ENCODE data around the gene HHEX. TPM values are rescaled to one million over a fixed set of nuclear protein-coding genes. Genes with fewer than 3 reads are reported as not detected.
"Not testable (repeated sequence)": the region's sequence is repeated elsewhere in the genome, so short reads cannot be mapped to it uniquely, and the experiment has no call there.

Gene HHEX
- 134 TPM for polyA plus RNA-seq

DNA sequence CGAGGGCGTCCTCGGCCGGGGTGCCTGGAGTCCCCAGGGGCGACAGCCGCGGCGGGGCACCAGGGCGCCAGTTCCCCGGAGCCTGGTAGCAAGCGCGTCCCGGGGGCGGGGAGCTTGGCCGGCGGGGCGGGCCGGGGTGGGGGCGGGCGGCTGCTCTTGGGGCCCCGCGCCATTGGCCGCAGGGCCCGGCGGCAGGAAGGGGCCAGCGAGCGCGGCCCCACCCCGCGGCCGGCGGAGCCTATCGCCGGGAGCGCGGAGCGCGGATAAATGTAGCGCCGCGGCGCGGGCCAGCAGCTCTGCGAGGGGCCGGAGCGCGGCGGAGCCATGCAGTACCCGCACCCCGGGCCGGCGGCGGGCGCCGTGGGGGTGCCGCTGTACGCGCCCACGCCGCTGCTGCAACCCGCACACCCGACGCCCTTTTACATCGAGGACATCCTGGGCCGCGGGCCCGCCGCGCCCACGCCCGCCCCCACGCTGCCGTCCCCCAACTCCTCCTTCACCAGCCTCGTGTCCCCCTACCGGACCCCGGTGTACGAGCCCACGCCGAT lies at the start of gene HHEX:
Gene HHEX (plus strand): TSS at position 293 of the 548 bp plus-strand sequence. CDS start 32 bp downstream, at position 325.
- peaks cover 0 to 13% (median 6%) of the 10 kb centered on the region in 3 donors for H3K9me3 Mint-ChIP-seq
- H3K4me3 Mint-ChIP-seq = peak within 1 kb of the TSS; percentile 98 to 99 (median 98)
- peaks cover 29 to 31% (median 30%) of the 10 kb centered on the region in 3 donors for H3K4me1 Mint-ChIP-seq
- H3K36me3 Mint-ChIP-seq = peaks cover 9% of the 10 kb centered on the region
- peak within 1 kb of the TSS; percentile 97 to 100 (median 98) for H3K27ac Mint-ChIP-seq
- H3K27me3 Mint-ChIP-seq = peaks cover 6% of the 10 kb centered on the region

DNA sequence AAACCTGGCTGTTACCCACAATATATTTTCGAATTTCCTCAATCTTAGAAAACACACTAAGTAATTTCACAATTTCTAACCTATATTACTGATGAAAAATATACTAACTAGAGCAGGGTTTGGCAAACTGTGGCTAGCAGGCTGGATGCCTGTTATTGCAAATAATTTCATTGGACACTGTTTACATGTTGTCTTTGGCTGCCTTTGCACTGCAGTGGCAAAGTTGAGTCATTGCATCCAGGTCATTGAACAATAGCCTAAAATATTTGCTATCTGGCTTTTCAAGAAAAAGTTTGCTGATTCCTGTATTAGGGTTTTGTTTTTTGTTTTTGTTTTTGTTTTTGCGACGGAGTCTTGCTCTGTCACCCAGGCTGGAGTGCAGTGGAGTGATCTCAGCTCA lies 49.6 kb upstream of the HHEX start:
- peaks cover 0 to 5% (median 2%) of the 10 kb centered on the region in 3 donors for H3K4me1 Mint-ChIP-seq
- peaks cover 3% of the 10 kb centered on the region for H3K36me3 Mint-ChIP-seq
- H3K27me3 Mint-ChIP-seq = no peaks in the 10 kb centered on the region
- H3K27ac Mint-ChIP-seq = no peak overlapping the region
- no peak overlapping the region for H3K4me3 Mint-ChIP-seq
- no peaks in the 10 kb centered on the region for H3K9me3 Mint-ChIP-seq

DNA sequence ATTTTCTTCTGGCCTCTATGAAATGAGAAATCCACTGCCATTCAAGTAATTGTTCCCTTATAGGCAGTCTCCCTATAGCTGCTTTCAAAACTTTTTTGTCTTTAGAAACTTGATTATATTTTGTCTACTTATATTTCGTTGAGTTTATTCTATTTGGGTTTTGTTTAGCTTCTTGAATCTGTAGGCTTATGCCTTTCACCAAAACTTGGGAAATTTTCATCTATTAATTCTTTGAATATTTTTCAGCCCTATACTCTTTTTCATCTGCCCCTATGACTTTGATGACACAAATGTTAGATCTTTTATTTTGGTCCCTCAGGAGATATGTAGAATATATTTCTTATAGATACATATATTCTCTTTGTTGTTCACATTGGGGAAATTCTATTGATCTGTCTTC lies 48.3 kb upstream of the HHEX start:
- Mint-ChIP-seq H3K9me3 (no peaks in the 10 kb centered on the region), H3K4me3 (no peak overlapping the region), H3K27ac (no peak overlapping the region), H3K36me3 (peaks cover 3% of the 10 kb centered on the region), H3K4me1 (peaks cover 0 to 5% (median 2%) of the 10 kb centered on the region in 3 donors), H3K27me3 (no peaks in the 10 kb centered on the region)

DNA sequence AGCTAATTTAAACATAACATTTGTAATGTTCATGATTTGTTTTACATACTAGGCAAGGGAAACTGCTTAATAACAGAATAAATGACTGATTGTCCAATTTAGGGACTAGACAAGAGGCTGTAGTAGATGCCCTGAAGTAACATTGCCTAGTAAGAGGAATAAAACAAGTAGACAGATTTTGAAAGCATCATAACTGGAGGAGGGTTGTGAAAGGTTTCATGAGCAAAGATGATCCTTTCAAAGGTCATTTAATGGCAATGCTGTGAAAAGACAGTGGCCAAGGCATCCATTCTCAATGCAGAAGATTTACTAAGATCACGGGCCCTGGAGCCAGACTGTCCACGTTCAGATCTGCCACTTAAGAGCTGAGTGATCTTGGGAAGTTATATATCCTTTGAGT lies 44.8 kb upstream of the HHEX start:
- peaks cover 4% of the 10 kb centered on the region for H3K36me3 Mint-ChIP-seq
- H3K27me3 Mint-ChIP-seq = no peaks in the 10 kb centered on the region
- H3K4me3 Mint-ChIP-seq = no peak overlapping the region
- no peak overlapping the region for H3K27ac Mint-ChIP-seq
- peaks cover 0 to 2% (median 2%) of the 10 kb centered on the region in 3 donors for H3K4me1 Mint-ChIP-seq
- H3K9me3 Mint-ChIP-seq = no peaks in the 10 kb centered on the region

DNA sequence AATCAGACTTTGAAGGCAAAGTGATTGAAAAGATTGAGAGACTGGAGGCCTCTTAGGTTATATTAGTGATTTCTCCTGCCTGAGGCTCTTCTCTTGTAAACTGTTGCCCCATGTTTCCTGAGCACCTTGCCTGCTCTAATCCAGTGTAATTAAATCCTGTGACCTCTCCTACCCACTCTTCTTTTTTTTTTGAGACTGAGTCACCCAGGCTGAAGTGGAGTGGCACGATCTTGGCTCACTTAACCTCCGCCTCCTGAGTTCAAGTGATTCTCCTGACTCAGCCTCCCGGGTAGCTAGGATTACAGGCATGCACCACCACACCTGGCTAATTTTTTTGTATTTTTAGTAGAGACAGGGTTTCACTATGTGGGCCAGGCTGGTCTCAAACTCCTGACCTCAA lies 38.9 kb upstream of the HHEX start:
- not testable (repeated sequence) for H3K36me3 Mint-ChIP-seq, H3K27ac Mint-ChIP-seq, H3K27me3 Mint-ChIP-seq, H3K4me1 Mint-ChIP-seq, H3K9me3 Mint-ChIP-seq
- H3K4me3 Mint-ChIP-seq = peak overlapping the region in 1 of 4 donors; percentile 22

DNA sequence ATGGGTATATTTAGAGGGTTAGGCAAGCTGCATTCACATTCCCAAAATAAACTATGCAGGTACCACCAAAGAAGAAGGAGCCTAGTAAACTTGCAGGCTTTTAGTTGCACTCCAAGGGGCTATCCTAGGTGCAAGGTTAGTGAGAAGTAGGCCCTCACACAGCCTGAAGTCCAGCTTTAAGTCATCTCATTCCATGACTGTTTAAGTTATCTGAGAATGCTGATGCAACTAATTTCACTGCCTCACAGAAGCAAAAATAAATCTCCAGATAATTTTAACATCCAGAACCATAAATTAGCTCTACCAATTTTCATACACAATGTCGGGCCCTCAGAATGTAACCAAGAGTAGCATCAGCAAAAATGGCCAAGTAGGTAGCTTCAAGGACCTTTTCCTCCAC lies 34.3 kb upstream of the HHEX start:
- Mint-ChIP-seq H3K27ac (no peak overlapping the region), H3K27me3 (no peaks in the 10 kb centered on the region), H3K4me3 (no peak overlapping the region), H3K9me3 (no peaks in the 10 kb centered on the region), H3K36me3 (peaks cover 4% of the 10 kb centered on the region), H3K4me1 (peaks cover 2 to 6% (median 3%) of the 10 kb centered on the region in 3 donors)

DNA sequence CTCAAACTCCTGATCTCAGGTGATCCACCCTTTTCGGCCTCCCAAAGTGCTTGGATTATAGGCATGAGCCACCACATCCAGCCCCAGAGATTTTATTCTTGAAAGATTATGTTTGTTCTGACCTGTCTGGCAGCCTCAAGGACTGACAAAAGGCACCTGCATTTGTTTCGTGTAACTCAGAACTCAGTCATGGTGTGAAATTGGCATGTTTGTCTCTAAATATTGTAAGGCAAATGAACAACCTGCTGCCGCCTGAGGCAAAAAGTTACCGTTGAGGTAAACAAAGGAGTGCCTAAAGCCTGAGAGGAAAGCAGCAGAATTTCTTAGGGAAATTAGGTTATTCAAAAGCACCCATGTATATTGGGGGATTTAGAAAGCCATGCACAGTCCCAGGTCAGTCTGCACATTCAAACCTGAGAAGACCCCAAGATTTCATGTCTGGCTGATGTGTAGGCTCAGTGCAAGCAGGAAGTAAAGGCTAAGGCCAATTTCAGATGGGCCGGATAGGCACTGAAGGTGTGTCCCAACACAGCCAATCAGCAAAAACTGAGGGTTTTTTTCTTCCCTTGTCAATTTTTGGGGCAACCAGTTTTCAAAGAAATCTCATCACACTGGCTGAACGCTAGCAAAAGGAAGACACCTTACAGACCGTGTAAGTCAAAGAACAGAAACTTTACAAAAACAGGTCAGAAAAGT lies 33.3 kb upstream of the HHEX start:
- Mint-ChIP-seq H3K36me3 (peaks cover 4% of the 10 kb centered on the region), H3K4me3 (no peak overlapping the region), H3K27ac (no peak overlapping the region), H3K4me1 (peaks cover 2 to 6% (median 3%) of the 10 kb centered on the region in 3 donors), H3K27me3 (no peaks in the 10 kb centered on the region), H3K9me3 (peaks cover 0 to 3% (median 0%) of the 10 kb centered on the region in 3 donors)

DNA sequence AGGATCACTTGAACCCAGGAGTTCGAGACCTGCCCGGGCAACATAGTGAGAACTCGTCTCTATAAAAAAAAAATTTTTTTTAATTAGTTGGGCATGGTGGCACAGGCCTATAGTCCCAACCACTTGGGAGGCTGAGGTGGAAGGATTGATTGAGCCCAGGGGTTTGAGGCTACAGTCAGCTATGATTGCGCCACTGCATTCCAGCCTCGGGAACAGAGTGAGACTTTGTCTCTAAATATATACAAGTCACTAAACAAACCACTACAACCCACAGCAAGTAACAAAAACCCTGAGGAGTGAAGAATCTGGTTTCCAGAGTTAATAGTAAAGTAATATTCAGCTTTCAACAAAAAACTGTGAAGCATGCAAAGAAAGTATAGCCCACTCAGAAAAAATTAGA lies 32.7 kb upstream of the HHEX start:
- Mint-ChIP-seq H3K9me3 (peaks cover 0 to 4% (median under 1%) of the 10 kb centered on the region in 3 donors), H3K4me1 (peaks cover 2 to 6% (median 3%) of the 10 kb centered on the region in 3 donors), H3K27me3 (no peaks in the 10 kb centered on the region), H3K4me3 (peak overlapping the region in 1 of 4 donors; percentile 32), H3K36me3 (peaks cover 4% of the 10 kb centered on the region), H3K27ac (no peak overlapping the region)

DNA sequence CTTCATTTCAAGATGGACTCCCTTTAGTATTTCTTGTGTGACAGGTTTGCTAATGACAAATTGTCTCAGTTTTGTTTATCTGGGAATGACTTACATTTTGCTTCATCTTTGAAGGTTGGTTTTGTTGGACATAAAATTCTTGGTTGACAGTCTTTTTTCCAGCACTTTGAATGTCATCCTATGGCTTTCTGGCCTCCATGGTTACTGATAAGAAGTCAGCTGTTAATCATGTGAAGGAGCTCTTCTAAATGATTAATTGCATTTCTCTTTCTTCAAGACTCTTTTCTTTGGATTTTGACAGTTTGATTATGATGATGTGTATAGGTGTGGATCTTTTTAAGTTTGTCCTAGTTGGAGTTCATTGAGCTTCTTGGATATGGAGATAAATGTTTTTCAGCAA lies 26.9 kb upstream of the HHEX start:
- Mint-ChIP-seq H3K9me3 (peaks cover 5 to 18% (median 15%) of the 10 kb centered on the region in 3 donors), H3K36me3 (no peaks in the 10 kb centered on the region), H3K27ac (no peak overlapping the region), H3K4me1 (peaks cover 0 to 2% (median 0%) of the 10 kb centered on the region in 3 donors), H3K27me3 (no peaks in the 10 kb centered on the region), H3K4me3 (peak overlapping the region in 1 of 4 donors; percentile 14)

DNA sequence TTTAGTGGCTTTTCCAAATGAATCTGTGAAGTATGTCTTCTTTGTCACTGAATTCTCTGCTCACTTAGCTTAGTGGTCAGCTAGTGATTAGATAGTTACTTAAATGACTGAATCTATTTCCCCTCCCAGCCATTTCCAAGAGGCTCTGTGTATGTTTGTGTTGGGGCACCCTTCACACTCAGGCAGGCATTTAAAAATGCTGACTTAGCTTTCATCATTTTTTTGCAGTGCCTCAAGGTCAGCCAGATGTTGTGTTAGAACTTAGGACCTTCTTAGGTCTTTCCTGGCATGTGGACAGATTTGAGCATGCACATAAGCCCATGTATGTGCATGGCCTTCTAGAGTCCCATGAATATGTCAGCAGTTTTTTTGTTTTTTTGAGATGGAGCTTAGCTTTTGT lies 25.4 kb upstream of the HHEX start:
- H3K36me3 Mint-ChIP-seq = no peaks in the 10 kb centered on the region
- peaks cover 5 to 18% (median 15%) of the 10 kb centered on the region in 3 donors for H3K9me3 Mint-ChIP-seq
- H3K27ac Mint-ChIP-seq = no peak overlapping the region
- no peaks in the 10 kb centered on the region for H3K27me3 Mint-ChIP-seq
- no peak overlapping the region for H3K4me3 Mint-ChIP-seq
- no peaks in the 10 kb centered on the region for H3K4me1 Mint-ChIP-seq

DNA sequence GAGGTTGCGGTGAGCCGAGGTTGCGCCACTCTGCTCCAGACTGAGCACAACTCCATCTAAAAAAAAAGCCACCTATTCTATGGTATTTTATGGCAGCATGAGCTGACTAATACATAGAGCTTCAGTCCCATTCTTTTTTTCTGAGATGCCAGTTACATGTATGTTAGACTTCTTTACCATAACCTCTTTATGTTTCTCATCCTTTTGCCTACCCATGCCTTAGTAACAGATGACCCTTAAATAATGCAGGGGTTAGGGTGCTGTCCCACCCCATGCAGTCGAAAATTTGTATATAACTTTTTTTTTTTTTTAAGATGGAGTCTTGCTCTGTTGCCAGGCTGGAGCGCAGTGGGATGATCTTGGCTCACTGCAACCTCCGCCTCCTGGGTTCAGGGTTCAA lies 22.7 kb upstream of the HHEX start:
- Mint-ChIP-seq H3K4me1 (no peaks in the 10 kb centered on the region), H3K36me3 (peaks cover 4% of the 10 kb centered on the region), H3K4me3 (no peak overlapping the region), H3K9me3 (peaks cover 5 to 14% (median 14%) of the 10 kb centered on the region in 3 donors), H3K27ac (no peak overlapping the region), H3K27me3 (no peaks in the 10 kb centered on the region)

DNA sequence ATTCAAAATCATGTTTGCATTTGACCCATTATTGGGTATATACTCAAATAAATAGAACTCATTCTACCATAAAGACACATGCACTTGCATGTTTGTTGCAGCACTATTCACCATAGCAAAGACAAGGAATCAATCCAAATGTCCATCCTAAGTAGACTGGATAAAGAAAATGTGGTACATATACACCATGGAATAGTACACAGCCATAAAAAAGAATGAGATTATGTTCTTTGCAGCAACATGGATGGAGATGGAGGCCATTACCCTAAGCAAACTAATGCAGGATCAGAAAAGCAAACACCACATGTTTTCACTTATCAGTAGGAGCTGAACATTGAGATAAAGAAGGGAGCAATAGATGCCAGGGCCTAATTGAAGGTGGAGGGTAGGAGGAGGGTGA lies 12.0 kb upstream of the HHEX start:
- H3K27ac Mint-ChIP-seq = no peak overlapping the region
- H3K4me3 Mint-ChIP-seq = no peak overlapping the region
- no peaks in the 10 kb centered on the region for H3K27me3 Mint-ChIP-seq
- H3K9me3 Mint-ChIP-seq = no peaks in the 10 kb centered on the region
- peaks cover 9 to 16% (median 10%) of the 10 kb centered on the region in 3 donors for H3K4me1 Mint-ChIP-seq
- no peaks in the 10 kb centered on the region for H3K36me3 Mint-ChIP-seq

DNA sequence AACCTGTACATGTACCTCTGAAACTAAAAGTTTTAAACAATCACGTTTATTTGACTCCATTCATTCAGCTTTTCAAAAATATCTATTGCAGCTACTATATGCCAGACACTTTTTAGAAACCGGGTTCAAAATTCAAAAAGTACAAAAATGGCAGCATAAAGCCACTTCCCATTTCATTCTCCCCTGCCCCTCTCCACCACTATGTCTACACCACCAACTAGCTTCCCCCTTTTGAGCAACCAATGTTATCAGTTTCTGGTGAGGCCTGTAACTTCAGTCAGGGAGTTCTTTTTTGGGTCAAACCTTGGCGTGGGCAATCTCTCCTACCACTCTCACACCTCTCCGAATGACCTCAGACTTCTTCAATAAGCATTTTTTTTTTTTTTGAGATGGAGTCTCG lies 11.5 kb upstream of the HHEX start:
- Mint-ChIP-seq H3K36me3 (no peaks in the 10 kb centered on the region), H3K27ac (no peak overlapping the region), H3K4me1 (peaks cover 10 to 16% (median 11%) of the 10 kb centered on the region in 3 donors), H3K27me3 (no peaks in the 10 kb centered on the region), H3K4me3 (no peak overlapping the region), H3K9me3 (no peaks in the 10 kb centered on the region)

DNA sequence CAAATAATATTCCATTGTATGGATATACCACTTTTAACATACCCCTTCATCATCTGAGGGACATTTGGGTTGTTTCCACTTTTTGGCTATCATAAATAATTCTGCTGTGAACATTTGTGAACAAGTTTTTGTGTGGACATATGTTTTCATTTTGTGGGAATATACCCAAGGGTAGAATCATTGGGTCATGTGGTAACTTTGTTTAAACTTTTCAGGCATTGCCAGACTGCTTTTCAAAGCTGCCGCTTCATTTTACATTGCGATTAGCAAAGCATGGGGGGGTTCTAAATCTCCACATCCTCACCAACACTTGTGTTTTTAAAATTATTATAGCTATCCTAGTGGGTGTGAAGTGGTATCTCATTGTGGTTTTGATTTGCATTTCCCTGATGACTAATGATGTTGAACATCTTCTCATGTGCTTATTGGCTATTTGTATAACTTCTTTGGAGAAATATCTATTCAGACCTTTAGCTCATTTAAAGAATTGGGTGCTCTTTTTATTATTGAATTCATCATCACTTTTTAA lies 8.4 kb upstream of the HHEX start:
- Mint-ChIP-seq H3K9me3 (peaks cover 0 to 15% (median 6%) of the 10 kb centered on the region in 3 donors), H3K27me3 (no peaks in the 10 kb centered on the region), H3K27ac (no peak overlapping the region), H3K36me3 (peaks cover 2% of the 10 kb centered on the region), H3K4me1 (peaks cover 12 to 24% (median 16%) of the 10 kb centered on the region in 3 donors), H3K4me3 (no peak overlapping the region)

DNA sequence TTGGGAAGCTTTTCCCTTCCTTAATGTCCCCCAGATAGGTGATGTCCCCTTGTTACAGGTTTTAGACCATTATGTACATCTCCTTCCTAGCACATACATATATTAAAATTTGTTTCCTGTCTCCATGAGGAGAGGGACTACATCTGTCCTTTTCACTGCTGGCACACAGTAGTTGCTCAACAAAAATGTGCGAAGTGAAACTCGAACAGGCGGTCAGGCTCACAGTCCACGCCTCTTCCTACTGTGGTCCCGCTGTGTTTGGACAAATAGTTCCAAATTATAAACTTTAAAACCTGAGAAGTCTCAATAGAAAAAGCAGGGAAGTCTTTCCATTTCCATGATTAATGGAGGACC lies 1.2 kb upstream of the HHEX start:
- Mint-ChIP-seq H3K36me3 (peaks cover 12% of the 10 kb centered on the region), H3K4me3 (peak overlapping the region; percentile 88 to 98 (median 97)), H3K4me1 (peaks cover 21 to 23% (median 23%) of the 10 kb centered on the region in 3 donors), H3K27me3 (peaks cover 6% of the 10 kb centered on the region), H3K9me3 (peaks cover 0 to 15% (median 6%) of the 10 kb centered on the region in 3 donors), H3K27ac (peak overlapping the region; percentile 93 to 95 (median 94))

All from IgD-negative memory B cell (primary cell).